Measurements from ENCODE around the gene KASH5.

Gene KASH5

DNA sequence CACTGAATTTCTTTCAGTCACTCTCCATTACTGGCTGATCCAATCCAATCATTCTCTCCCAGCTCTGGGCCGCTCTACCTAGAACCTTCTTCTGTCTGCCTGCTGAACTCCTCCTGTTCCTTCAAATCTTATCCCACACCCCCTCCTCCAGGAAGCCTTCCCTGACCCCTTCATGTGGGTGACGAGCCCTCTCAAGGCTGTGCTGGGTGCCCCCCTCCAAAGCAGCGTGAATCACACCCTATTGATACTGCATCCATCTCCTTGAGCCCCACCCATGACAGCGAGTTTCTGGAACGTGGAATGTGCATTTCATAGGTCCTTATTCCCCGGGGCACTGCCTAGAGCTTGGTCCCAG lies 60.4 kb downstream of the KASH5 start:
- CTCF ChIA-PET: interaction anchor here (0.9 kb wide), 1 partner anchor 25 kb away, joined by 3 read pairs; no protein-coding TSS in a partner anchor
- no peak for DNase-seq (ENCODE audit: extremely low spot score)
- TF ChIP-seq, protein P1, sequence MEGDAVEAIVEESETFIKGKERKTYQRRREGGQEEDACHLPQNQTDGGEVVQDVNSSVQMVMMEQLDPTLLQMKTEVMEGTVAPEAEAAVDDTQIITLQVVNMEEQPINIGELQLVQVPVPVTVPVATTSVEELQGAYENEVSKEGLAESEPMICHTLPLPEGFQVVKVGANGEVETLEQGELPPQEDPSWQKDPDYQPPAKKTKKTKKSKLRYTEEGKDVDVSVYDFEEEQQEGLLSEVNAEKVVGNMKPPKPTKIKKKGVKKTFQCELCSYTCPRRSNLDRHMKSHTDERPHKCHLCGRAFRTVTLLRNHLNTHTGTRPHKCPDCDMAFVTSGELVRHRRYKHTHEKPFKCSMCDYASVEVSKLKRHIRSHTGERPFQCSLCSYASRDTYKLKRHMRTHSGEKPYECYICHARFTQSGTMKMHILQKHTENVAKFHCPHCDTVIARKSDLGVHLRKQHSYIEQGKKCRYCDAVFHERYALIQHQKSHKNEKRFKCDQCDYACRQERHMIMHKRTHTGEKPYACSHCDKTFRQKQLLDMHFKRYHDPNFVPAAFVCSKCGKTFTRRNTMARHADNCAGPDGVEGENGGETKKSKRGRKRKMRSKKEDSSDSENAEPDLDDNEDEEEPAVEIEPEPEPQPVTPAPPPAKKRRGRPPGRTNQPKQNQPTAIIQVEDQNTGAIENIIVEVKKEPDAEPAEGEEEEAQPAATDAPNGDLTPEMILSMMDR (IDR thresholded peaks at IDR 0.05; ENCODE audit: control extremely low read depth, extremely low read depth, low read depth, missing control alignments): no peak
- POLR2A ChIA-PET: no interaction called here

DNA sequence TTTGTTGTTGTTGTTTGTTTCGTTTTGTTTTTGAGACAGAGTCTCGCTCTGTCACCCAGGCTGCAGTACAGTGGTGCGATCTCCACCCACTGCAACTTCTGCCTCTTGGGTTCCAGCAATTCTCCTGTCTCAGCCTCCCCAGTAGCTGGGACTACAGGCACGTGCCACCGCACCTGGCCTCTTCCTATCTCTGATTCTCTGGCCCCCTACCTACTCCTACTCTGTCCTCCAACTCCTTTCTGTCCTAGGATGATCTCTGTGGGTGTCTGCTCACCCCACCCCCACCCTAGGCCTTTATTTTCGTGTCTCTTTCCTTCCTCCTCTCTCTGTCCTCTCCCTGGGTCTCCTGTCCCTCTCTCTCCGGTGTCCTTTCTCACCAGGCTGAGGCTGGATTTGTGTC lies 62.4 kb downstream of the KASH5 start:
- POLR2A ChIA-PET: no interaction called here
- TF ChIP-seq, protein P1 (IDR thresholded peaks at IDR 0.05; ENCODE audit: control extremely low read depth, extremely low read depth, low read depth, missing control alignments): no peak
- no peak for DNase-seq (ENCODE audit: extremely low spot score)
- CTCF ChIA-PET: interaction anchor here (2.4 kb wide), 1 partner anchor 8 kb away, joined by 8 read pairs; no protein-coding TSS in a partner anchor

DNA sequence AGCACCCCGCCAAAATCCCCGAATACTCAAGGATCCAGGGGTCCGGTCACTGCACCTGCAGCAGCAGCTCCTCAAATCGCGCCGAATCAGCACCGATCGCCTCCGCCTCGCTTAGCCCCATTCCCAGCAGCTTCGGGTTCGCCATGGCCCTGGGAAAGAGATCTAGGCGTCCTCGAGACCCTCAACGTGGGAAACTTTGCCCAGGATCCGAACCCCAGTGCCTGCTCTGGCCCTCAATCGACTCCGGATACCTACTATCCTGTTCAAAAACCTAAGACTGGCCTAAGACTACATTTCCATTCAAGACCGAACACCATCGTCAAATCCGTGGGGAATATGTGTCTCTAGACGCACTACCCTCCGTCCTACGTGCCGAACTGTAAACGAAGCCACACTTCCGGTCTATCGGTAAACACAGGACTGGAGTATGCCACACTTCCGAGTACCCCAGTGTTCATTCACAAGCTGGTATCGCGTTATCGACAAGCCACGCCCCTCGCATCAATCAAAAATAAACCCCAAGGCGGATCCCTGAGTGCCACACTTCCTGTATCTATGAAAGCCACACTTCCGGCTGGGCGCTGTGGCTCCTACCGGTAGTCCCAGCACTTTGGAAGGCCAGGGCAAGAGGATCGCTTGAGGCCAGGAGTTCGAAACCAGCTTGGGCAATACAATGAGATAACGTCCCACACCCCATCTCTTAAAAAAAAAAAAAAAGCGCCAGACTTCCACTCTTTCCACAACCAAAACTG lies 63.6 kb downstream of the KASH5 start, which contains the start of gene PIH1D1:
PIH1D1 (minus strand) TSS at position 385 of the 752 bp plus-strand sequence; CDS start at position 145, 240 bp downstream.
- POLR2A ChIA-PET: interaction anchor here (0.5 to 1.4 kb wide), 5 partner anchors 9 to 938 kb away, joined by 3 to 11 read pairs (median 4); no protein-coding TSS in a partner anchor
- CTCF ChIA-PET: interaction anchor here (0.7 to 3.2 kb wide), 8 partner anchors 9 to 230 kb away, joined by 3 to 15 read pairs (median 3); partner anchors contain the start of gene KASH5
- TF ChIP-seq, protein P1 (IDR thresholded peaks at IDR 0.05; ENCODE audit: control extremely low read depth, extremely low read depth, low read depth, missing control alignments): no peak
- peak; percentile 92 for DNase-seq (ENCODE audit: extremely low spot score)

- TF ChIP-seq, protein P1 (IDR thresholded peaks at IDR 0.05; ENCODE audit: control extremely low read depth, extremely low read depth, low read depth, missing control alignments): no peak
- DNase-seq (ENCODE audit: extremely low spot score): peak; percentile 97
- ChIA-PET POLR2A (interaction anchor here (0.6 to 1.0 kb wide), 4 partner anchors 11 to 148 kb away, joined by 3 to 5 read pairs (median 4); partner anchors contain the start of gene FLT3LG), CTCF (interaction anchor here (1.0 to 3.2 kb wide), 5 partner anchors 8 to 238 kb away, joined by 3 to 15 read pairs (median 4); partner anchors contain the start of gene SLC17A7)
Observed at GRCh38 chr19:49453013-49453756, 65.1 kb downstream of the KASH5 start, which contains the start of gene ALDH16A1. Gene ALDH16A1 (plus strand): TSS chr19:49453225. CDS start chr19:49453332, 107 bp downstream.

GRCh38 chr19:49453757-49454240 lies 65.8 kb downstream of the KASH5 start:
- CTCF ChIA-PET: interaction anchor here (1.0 to 8.0 kb wide), 5 partner anchors 9 to 19 kb away, joined by 3 to 72 read pairs (median 5); partner anchors contain the start of genes FLT3LG and SLC17A7
- POLR2A ChIA-PET: interaction anchor here (1.0 kb wide), 2 partner anchors 11 to 20 kb away, joined by 3 to 4 read pairs; partner anchors contain the start of gene FLT3LG
- no peak for DNase-seq (ENCODE audit: extremely low spot score)
- TF ChIP-seq, protein P1 (IDR thresholded peaks at IDR 0.05; ENCODE audit: control extremely low read depth, extremely low read depth, low read depth, missing control alignments): no peak

DNA sequence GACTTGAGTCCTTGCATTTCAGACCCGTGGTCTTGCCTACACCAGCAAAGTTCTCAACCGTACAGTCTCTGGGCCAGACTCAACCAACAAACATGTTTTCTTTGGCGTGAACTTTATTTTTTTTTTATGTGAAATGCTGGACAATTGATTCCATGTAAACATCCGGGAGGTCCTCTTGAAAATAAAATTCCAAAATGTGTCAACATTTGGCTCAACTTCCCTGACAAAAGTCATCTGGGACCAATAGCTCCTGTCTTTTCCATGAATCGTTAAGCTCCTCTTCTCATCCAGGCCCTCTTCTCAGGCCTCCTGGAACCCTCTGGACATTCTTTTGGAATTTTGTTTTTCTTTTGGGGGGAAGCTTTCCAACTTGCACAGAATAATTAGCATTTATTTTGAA lies 67.7 kb downstream of the KASH5 start:
- CTCF ChIA-PET: interaction anchor here (0.7 to 8.0 kb wide), 2 partner anchors 16 to 223 kb away, joined by 3 to 72 read pairs; partner anchors contain the start of gene FLT3LG
- POLR2A ChIA-PET: interaction anchor here (0.8 kb wide), 1 partner anchor 23 kb away, joined by 3 read pairs; no protein-coding TSS in a partner anchor

More for the DNA sequence above, 67.7 kb downstream of the KASH5 start:
- no peak for DNase-seq (ENCODE audit: extremely low spot score)
- TF ChIP-seq, protein P1 (IDR thresholded peaks at IDR 0.05; ENCODE audit: control extremely low read depth, extremely low read depth, low read depth, missing control alignments): no peak

All from GM10248 (cell line).